GM12873 (cell line): ENCODE measurements around the gene DOCK2.

Experiments
- TF ChIP-seq, protein P1 (sequence below): IDR thresholded peaks from 2 replicates; pipeline ENCODE4 v1.5.1; 2012; ENCODE audit warnings: low read depth, mild to moderate bottlenecking, moderate library complexity, low read length, control low read depth; ENCODE audit not compliant: insufficient read depth; ENCODE audit errors: missing control alignments

Gene DOCK2

DNA sequence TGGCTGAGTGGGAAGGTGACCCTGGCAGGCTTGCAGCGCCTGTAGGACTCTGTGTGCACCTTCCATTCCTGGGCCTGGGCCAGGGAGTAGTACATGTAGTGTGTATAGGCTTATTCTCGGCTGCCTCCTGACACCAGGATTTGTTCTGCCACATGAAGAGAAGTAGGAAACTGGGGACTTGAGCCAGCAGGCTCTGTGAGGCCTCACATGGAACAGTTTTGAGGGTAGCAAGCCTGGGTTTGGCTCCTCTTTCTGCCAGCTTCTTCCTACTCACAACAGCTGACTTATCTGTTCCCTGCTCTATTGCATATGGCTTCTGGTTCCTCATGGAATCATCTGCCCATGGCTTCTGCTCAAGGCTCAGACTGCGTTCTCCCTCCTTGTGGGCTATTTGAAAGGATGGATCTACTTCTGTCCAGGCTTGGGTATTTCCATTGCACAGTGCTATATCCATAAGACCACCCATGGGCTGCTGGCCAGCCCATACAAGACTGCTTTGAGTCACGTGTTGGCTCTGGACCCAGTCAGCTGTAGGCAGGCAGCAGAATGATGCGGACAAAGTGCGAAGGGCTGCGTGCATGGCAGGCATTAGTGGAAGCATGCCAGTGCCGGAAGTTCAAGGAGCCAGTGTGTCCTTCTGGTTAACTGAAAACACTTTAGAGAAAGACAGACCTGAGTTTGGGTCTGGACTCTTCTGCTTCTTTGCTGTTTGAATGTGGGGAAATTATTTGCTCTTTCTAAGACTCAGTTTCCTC, 354.2 kb downstream of the DOCK2 start:
- TF ChIP-seq, protein P1, sequence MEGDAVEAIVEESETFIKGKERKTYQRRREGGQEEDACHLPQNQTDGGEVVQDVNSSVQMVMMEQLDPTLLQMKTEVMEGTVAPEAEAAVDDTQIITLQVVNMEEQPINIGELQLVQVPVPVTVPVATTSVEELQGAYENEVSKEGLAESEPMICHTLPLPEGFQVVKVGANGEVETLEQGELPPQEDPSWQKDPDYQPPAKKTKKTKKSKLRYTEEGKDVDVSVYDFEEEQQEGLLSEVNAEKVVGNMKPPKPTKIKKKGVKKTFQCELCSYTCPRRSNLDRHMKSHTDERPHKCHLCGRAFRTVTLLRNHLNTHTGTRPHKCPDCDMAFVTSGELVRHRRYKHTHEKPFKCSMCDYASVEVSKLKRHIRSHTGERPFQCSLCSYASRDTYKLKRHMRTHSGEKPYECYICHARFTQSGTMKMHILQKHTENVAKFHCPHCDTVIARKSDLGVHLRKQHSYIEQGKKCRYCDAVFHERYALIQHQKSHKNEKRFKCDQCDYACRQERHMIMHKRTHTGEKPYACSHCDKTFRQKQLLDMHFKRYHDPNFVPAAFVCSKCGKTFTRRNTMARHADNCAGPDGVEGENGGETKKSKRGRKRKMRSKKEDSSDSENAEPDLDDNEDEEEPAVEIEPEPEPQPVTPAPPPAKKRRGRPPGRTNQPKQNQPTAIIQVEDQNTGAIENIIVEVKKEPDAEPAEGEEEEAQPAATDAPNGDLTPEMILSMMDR: no peak

DNA sequence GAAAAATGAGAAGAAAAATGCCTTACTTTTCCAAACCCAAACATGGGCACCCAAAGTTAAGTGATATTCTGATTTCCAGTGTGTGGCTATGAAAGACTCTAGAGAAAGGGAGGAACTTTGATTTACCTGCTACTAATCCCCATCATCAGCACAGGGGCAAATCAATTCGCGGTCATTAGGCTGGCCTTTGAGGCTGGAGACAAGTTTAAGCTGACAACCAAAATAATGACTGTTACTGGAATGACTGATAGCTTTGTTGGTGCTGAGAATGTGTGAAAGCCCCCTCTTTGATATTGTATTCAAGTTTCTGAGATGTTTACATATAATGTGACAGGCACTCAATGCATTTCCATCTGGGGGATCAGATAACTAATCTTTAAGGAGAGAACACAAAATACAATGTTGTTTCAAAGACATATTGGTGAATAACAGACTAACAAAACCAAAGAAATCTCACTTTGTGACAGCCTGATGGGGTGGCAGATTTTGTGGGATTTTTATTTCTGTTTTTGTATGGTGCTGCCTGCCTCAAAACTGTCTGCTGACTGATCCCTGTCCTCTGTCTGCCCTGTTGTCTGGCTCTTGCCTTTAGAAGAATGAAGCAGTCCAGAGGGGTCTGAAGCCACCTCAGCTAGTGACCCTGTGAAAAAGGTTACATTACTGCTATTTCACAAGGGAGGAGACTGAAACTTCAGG, 355.9 kb downstream of the DOCK2 start:
- TF ChIP-seq, protein P1: no peak

DNA sequence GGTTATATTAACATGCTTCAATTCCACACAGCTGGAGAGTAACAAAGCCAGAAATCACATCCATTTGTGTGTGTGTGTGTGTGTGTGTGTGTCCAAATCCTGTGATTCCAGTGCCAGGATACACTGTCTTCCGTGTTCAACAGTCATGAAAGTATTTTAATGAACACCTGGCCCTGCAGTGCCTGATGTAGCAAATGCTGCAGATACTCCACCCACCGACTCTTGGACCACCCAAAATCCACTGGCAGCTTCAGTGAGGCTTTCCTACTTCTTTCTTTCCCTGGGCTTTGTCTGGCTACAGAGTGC, 356.4 kb downstream of the DOCK2 start:
- TF ChIP-seq, protein P1: no peak

DNA sequence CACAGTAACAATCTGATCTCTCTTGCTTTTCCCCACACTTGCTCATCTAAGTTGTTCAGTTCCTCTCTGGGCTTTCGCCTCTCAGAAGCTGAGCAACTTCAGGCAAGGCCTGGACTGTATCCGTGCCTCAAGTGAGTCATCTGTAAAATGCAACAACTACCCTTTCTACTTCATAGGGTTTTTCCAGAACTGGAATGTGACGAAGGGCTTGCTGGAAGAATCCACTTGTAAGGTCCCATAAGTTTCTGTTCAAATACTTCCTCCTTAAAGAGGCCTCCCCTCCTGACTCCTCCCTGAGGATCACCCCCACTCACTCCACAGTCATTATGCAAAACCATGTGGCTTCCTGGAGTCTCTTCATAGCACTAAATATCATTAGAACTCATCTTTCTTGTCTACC, 360.7 kb downstream of the DOCK2 start:
- TF ChIP-seq, protein P1: no peak

DNA sequence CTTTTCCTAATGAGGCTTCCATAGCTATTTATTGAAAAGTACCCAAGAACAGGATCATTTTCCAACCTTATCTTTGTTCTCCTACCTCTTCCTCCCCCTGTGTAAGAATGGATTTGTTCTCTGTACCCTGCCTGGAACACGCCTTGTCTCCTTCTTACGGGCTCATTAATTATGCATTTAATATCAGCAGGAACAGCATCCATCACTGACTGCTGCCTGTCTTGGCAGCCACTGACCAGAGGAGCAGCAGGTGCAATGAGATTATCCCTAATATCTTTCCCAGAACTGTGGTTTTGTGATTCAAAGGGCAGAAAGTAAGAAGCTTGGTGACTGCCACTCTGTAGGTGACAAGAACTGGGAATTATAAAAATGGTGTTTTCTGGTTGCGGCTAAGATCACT, 362.5 kb downstream of the DOCK2 start:
- TF ChIP-seq, protein P1: no peak

DNA sequence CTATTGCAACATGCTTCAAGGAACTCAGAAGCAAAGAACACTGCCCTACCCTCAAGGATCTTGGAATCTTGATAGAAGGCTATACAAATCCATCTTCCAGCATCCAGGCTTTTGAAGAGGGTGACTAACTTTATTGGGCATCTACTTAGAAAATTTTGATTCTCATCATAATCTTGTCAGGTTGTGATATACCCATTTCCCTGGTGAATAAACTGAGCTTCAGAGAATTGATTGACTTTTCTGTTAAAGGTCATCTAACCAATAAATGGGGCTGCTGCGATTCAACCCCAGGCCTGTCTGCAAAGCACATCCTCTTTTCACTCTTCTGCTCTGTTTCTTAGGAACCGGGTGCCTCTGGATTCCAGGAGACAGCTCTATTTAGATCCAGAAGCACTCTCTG, 363.1 kb downstream of the DOCK2 start:
- TF ChIP-seq, protein P1: no peak

DNA sequence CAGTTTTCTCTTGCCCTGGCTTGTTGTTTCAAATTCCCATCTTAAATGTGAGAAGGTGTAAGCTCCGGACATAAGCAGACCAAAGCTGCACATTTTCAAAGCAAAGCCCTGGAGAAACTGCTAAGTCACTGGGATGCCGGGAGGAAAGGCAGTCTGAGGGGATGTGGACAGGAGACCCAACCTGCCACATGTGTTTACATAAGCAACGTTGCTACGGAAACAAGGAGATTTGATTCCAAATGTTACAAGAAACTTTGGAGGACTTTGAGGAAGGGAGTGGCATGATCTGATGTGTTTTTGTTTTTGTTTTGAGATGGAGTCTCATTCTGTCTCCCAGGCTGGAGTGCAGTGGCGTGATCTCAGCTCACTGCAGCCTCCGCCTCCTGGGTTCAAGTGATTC, 368.9 kb downstream of the DOCK2 start:
- TF ChIP-seq, protein P1: no peak
